NB4 (cell line): ENCODE data around the gene TRIO.

Source experiments
- DNase-seq: peaks from one replicate; pipeline ENCODE4 v3.0.0; 2010; ENCODE audit warnings: low read depth
- H3K4me3 ChIP-seq: one replicate; pipeline ENCODE4 v1.5.1; 2011; ENCODE audit warnings: mild to moderate bottlenecking, low read depth, low read length, moderate library complexity
- MYC ChIP-seq: IDR thresholded peaks from 2 replicates; pipeline ENCODE4 v1.6.1; 2011; ENCODE audit warnings: low read depth, low read length
- POLR2A ChIP-seq: IDR thresholded peaks from 2 replicates; pipeline ENCODE4 v1.6.1; 2011; ENCODE audit warnings: mild to moderate bottlenecking; ENCODE audit not compliant: insufficient read length; ENCODE audit errors: extremely low read depth
- TF ChIP-seq, protein P1 (sequence below): IDR thresholded peaks from one replicate; pipeline ENCODE4 v1.5.1; 2012; ENCODE audit warnings: low read depth, low read length
- TF ChIP-seq, protein P2 (sequence below): IDR thresholded peaks from 2 replicates; pipeline ENCODE4 v1.6.1; 2011; ENCODE audit warnings: low read depth, low read length

TRIO gene

DNA sequence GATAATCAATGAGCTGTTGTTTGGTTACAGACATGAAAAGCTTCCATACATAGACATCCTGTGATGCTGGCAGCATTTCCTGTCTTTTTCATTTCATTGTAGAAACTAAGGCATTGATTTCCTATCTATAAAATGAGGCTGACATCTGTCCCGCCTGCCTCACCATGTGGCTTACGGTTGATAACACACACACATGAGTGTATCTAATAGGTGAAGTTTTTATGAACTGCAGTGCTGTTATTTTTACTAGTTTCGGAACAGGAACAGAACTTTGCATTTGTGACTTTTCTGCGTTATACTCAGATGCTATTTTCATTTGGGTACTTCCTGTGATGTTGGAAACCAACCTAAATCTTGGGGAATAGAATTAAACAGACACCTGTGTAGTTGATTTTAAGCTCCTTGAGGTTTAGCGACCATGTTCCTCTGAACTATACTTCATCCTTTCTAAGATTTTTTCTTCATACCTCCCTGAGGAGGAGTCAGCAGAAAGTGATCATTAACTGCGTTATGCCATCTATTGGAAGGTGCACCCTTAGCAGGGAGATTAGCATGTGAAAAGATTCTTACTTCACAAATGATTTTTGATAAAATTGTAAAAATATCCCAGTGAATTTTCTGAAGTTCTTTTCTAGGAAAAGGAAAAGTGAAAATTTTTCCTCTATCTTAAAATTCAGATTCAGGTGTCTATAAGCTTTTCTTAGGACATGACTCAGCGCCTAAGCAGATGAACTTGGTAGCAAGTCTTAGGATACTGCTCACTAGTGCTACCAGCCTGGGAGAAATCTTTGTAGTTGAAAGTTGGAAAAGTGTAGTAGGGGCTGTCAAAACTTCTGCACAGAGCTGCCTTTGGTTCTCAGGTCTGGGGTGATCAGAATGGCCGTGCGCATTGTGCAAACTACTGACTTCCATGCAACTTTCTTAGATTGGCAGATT is 134.5 kb downstream of the TRIO start:
- DNase-seq: no peak
- H3K4me3 ChIP-seq: no peak overlapping the region
- TF ChIP-seq MYC (no peak), POLR2A (no peak)
- TF ChIP-seq, protein P1, sequence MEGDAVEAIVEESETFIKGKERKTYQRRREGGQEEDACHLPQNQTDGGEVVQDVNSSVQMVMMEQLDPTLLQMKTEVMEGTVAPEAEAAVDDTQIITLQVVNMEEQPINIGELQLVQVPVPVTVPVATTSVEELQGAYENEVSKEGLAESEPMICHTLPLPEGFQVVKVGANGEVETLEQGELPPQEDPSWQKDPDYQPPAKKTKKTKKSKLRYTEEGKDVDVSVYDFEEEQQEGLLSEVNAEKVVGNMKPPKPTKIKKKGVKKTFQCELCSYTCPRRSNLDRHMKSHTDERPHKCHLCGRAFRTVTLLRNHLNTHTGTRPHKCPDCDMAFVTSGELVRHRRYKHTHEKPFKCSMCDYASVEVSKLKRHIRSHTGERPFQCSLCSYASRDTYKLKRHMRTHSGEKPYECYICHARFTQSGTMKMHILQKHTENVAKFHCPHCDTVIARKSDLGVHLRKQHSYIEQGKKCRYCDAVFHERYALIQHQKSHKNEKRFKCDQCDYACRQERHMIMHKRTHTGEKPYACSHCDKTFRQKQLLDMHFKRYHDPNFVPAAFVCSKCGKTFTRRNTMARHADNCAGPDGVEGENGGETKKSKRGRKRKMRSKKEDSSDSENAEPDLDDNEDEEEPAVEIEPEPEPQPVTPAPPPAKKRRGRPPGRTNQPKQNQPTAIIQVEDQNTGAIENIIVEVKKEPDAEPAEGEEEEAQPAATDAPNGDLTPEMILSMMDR: no peak
- TF ChIP-seq, protein P2, sequence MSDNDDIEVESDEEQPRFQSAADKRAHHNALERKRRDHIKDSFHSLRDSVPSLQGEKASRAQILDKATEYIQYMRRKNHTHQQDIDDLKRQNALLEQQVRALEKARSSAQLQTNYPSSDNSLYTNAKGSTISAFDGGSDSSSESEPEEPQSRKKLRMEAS: no peak

DNA sequence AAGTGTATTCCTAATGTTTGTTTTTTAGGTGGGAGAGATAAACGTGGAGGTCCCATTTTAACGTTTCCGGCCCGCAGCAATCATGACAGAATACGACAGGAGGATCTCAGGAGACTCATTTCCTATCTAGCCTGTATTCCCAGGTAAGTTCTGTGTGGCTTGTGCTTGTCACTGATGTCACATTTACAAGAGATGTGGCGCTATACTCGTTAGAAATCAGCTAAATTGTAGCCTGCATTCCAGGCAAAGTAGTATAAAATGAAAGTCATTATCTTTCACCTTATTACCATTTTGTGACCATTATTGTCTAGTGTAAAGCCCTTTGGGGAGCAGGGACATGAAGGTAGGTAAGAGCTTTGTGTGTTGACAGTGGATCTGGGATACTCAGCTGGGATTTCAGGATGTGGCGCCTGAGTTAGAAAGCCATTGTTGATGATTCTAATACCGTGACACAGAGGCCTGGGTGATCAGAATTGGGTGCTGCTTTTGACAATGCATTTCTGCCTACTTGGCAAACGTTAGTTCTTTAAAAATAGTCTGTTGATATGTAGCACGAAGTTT is 137.2 kb downstream of the TRIO start:
- TF ChIP-seq, protein P2: no peak
- TF ChIP-seq POLR2A: no peak
- TF ChIP-seq, protein P1: no peak
- no peak for TF ChIP-seq MYC
- no peak for DNase-seq
- H3K4me3 ChIP-seq: no peak overlapping the region

DNA sequence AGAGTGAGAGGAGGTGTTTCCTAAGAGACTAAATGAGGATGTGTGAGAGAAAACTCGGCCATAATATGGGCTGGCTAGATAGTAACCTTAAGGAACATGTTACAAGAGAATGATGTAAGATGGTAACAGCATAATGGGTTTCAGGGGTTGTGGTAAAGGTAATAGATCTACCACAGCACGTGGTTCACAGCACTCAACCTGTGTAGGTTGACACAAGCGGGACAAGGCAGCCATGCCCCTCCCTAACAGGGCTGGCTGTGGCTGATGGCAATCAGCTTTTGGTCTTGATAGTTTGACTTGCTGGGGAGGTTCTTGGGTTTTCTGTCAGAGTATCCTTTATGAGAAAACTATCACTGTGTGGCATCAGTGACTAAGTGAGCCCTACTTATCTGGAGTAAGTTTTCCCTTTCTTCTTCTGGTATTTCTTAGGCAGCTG is 138.6 kb downstream of the TRIO start:
- TF ChIP-seq MYC (no peak), POLR2A (no peak)
- TF ChIP-seq, protein P2: no peak
- TF ChIP-seq, protein P1: no peak
- no peak for DNase-seq
- no peak overlapping the region for H3K4me3 ChIP-seq

DNA sequence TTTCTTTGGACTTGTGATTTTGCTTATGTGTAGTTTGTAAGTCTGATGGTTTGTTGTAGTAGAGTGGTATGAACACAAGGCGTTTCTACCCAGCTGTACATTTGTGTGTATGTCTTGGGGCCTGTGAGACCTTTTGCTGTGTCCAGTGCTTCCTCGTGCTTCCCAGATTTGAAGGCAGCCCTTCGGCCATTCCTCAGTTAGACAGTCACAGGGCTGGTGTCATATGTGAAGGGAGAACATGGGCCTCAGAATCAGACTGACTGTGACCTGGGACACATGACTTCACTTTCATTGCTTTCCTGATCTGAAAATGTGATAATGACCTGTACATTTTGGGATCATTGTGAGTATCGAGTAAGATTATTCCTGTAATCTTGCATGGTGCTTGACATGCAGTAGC is 140.0 kb downstream of the TRIO start:
- DNase-seq: no peak
- no peak overlapping the region for H3K4me3 ChIP-seq
- TF ChIP-seq, protein P1: no peak
- no peak for TF ChIP-seq MYC
- no peak for TF ChIP-seq POLR2A
- TF ChIP-seq, protein P2: no peak

DNA sequence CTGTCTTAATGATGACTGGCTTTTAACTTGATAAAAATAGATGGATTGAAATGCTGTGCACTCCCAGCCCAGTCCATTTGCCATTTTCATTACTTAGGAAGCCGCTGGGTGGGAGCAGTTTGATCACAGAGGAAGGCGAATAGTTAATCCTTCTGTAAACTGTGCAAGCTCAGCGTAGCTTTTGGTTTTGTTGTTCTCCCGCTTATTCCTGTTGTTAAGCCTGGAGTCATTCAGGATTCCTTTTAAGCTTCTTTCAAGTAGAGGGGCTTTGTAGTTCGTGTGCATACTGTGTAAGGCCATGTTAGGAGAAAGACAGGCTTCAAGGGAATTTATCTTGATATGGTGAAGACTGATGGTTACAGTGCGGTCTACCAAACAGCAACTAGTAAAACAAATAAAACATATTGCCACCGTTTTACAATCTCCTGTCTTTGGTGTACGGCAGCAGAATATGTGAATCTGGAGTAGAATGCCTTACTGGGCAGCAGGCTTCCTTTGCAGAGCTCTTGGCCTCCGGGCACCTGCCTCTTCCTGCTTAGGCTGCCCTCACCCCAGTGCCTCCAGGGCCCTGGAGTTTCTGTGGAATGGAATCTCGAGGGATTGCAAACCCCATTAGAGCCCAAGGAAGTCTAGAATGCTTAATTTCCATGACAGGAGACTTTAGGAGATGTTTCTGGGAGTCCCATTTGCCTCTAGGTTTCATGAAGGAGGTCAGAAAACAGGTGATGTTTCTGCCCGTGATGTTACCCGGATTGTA is 141.4 kb downstream of the TRIO start:
- H3K4me3 ChIP-seq: no peak overlapping the region
- TF ChIP-seq POLR2A: no peak
- TF ChIP-seq MYC: no peak
- TF ChIP-seq, protein P1: no peak
- TF ChIP-seq, protein P2: no peak
- no peak for DNase-seq
